GM23338 (cell line): ENCODE data around the gene NRXN2. TPM values are rescaled to one million over a fixed set of nuclear protein-coding genes. Genes with fewer than 3 reads are reported as not detected.

ENCODE experiments used
- ATAC-seq: fragments of 200-7000 bp; cut with Tn5 transposase; 3 replicates; pipeline ENCODE4 v1.9.1; 2020
- DNase-seq: peaks from one replicate; pipeline ENCODE4 v3.0.0-alpha.2; 2015; ENCODE audit warnings: low spot score
- H2AFZ ChIP-seq: fragments of 200-600 bp; sonication (generic); 2 replicates; pipeline ENCODE4 v1.8.0; 2016; ENCODE audit warnings: antibody characterized with exemption, mild to moderate bottlenecking, moderate library complexity
- H3F3A ChIP-seq: fragments of 200-600 bp; sonication (generic); replicated peaks from 2 replicates; pipeline ENCODE4 v1.8.0; 2017; ENCODE audit warnings: antibody characterized with exemption, mixed run types, low read depth
- H3K27ac ChIP-seq: fragments of 200-600 bp; sonication (generic); 2 replicates; pipeline ENCODE4 v1.6.1; 2016; ENCODE audit warnings: low read depth
- H3K27me3 ChIP-seq: fragments of 200-600 bp; sonication (generic); 2 replicates; pipeline ENCODE4 v1.8.0; 2016; ENCODE audit warnings: mild to moderate bottlenecking, mixed run types, moderate library complexity; ENCODE audit not compliant: insufficient read depth
- H3K36me3 ChIP-seq: fragments of 200-600 bp; sonication (generic); 2 replicates; pipeline ENCODE4 v1.8.0; 2016; ENCODE audit warnings: mild to moderate bottlenecking; ENCODE audit not compliant: insufficient read depth
- H3K4me1 ChIP-seq: fragments of 200-600 bp; sonication (generic); 2 replicates; pipeline ENCODE4 v1.8.0; 2016; ENCODE audit warnings: mild to moderate bottlenecking, moderate library complexity; ENCODE audit not compliant: insufficient read depth
- H3K4me2 ChIP-seq: fragments of 200-600 bp; sonication (generic); 2 replicates; pipeline ENCODE4 v1.7.1; 2017; ENCODE audit warnings: mixed run types
- H3K4me3 ChIP-seq: fragments of 200-600 bp; sonication (generic); 2 replicates; pipeline ENCODE4 v1.6.1; 2016; ENCODE audit warnings: mixed run types
- H3K79me2 ChIP-seq: fragments of 200-600 bp; sonication (generic); replicated peaks from 2 replicates; pipeline ENCODE4 v1.8.0; 2017; ENCODE audit warnings: mild to moderate bottlenecking; ENCODE audit not compliant: insufficient read depth
- H3K9me2 ChIP-seq: fragments of 200-600 bp; sonication (generic); 2 replicates; pipeline ENCODE4 v1.8.0; 2017; ENCODE audit not compliant: insufficient read depth
- H4K20me1 ChIP-seq: fragments of 200-600 bp; sonication (generic); replicated peaks from 2 replicates; pipeline ENCODE4 v1.8.0; 2017; ENCODE audit warnings: mild to moderate bottlenecking; ENCODE audit not compliant: insufficient read depth
- H3K27ac Mint-ChIP-seq: 2 replicates; pipeline ENCODE4 v1.8.0; 2020; ENCODE audit warnings: inconsistent platforms, mild to moderate bottlenecking, moderate library complexity, mixed read lengths
- H3K27me3 Mint-ChIP-seq: 3 replicates; pipeline ENCODE4 v1.8.0; 2022; ENCODE audit warnings: low read depth, mild to moderate bottlenecking, moderate library complexity, mixed read lengths, inconsistent platforms; ENCODE audit not compliant: insufficient read depth, poor library complexity
- H3K36me3 Mint-ChIP-seq: 3 replicates; pipeline ENCODE4 v1.8.0; 2021; ENCODE audit warnings: low read depth, mild to moderate bottlenecking, inconsistent platforms, moderate library complexity, mixed read lengths
- H3K4me1 Mint-ChIP-seq: 3 replicates; pipeline ENCODE4 v1.8.0; 2020; ENCODE audit warnings: mild to moderate bottlenecking, inconsistent platforms, mixed read lengths
- H3K4me3 Mint-ChIP-seq: 3 replicates; pipeline ENCODE4 v1.8.0; 2021; ENCODE audit warnings: moderate library complexity, mild to moderate bottlenecking, inconsistent platforms, mixed read lengths
- H3K9me3 Mint-ChIP-seq: 3 replicates; pipeline ENCODE4 v1.8.0; 2020; ENCODE audit warnings: moderate library complexity, mild to moderate bottlenecking, inconsistent platforms, mixed read lengths
- CREB1 ChIP-seq: fragments of 250-450 bp; sonication (Bioruptor Pico); IDR thresholded peaks from 2 replicates; pipeline ENCODE4 v1.5.0; 2020; ENCODE audit warnings: low read depth, mild to moderate bottlenecking, moderate library complexity
- CTCF ChIP-seq, 2 experiments: fragments of 200-600 bp in 1 of 2; sonication (generic) in 1 of 2; conservative IDR thresholded peaks; 2 replicates each; pipeline versions ENCODE4 v1.5.1 to v1.6.1; 2016 to 2017; ENCODE audit warnings: antibody characterized with exemption in 2 of 2, low read depth in 2 of 2, mild to moderate bottlenecking in 2 of 2, moderate library complexity in 1 of 2
- ETS1 ChIP-seq: IDR thresholded peaks from 2 replicates; pipeline ENCODE4 v1.6.1; 2016; ENCODE audit warnings: antibody characterized with exemption
- EZH2 ChIP-seq: fragments of 200-600 bp; sonication (generic); IDR thresholded peaks from one replicate; pipeline ENCODE4 v1.8.0; 2017; ENCODE audit warnings: antibody characterized with exemption, mild to moderate bottlenecking, low read depth; ENCODE audit not compliant: unreplicated experiment
- EZH2phosphoT487 ChIP-seq: fragments of 200-600 bp; sonication (generic); IDR thresholded peaks from one replicate; pipeline ENCODE4 v1.8.1; 2018; ENCODE audit warnings: antibody characterized with exemption; ENCODE audit not compliant: unreplicated experiment
- JUNB ChIP-seq: IDR thresholded peaks from one replicate; pipeline ENCODE4 v1.6.1; 2016; ENCODE audit warnings: antibody characterized with exemption; ENCODE audit not compliant: unreplicated experiment
- NANOG ChIP-seq: IDR thresholded peaks from 2 replicates; pipeline ENCODE4 v1.6.1; 2016; ENCODE audit warnings: antibody characterized with exemption, borderline replicate concordance
- POLR2AphosphoS5 ChIP-seq: IDR thresholded peaks from 2 replicates; pipeline ENCODE4 v1.6.1; 2016; ENCODE audit warnings: antibody characterized with exemption, low read depth
- REST ChIP-seq: IDR thresholded peaks from one replicate; pipeline ENCODE4 v1.6.1; 2018; ENCODE audit warnings: antibody characterized with exemption; ENCODE audit not compliant: unreplicated experiment
- STAT1 ChIP-seq: IDR thresholded peaks from one replicate; pipeline ENCODE4 v1.6.1; 2016; ENCODE audit warnings: antibody characterized with exemption; ENCODE audit not compliant: unreplicated experiment
- ZNF114 ChIP-seq: fragments of 250-450 bp; sonication (Bioruptor Pico); IDR thresholded peaks from 2 replicates; pipeline ENCODE4 v1.5.0; 2020; ENCODE audit warnings: mild to moderate bottlenecking, moderate library complexity
- ZNF331 ChIP-seq: fragments of 250-450 bp; sonication (Bioruptor Pico); IDR thresholded peaks from 2 replicates; pipeline ENCODE4 v1.5.0; 2020; ENCODE audit warnings: low read depth, mild to moderate bottlenecking, moderate library complexity
- ZNF462 ChIP-seq: fragments of 250-450 bp; sonication (Bioruptor Pico); IDR thresholded peaks from 2 replicates; pipeline ENCODE4 v1.5.0; 2020; ENCODE audit warnings: mild to moderate bottlenecking, moderate library complexity
- polyA plus RNA-seq: library from polyadenylated mRNA; unstranded; fragments of >200 nt; fragmentation: Nextera tagmentation; extraction: Ambion mirVana; gene quantifications from 2 replicates; pipeline ENCODE4 v1.2.1, GENCODE V29; 2016
- total RNA-seq: library from RNA; depleted of rRNA; stranded (reverse); fragments of >200 nt; shearing (Covaris generic); gene quantifications from 2 replicates; pipeline ENCODE4 v1.2.3, GENCODE V29; 2014

Gene NRXN2
- total and polyA plus RNA-seq, 2 experiments from 2014 or later: 3.4 to 17.0 TPM

- no peaks in the 10 kb centered on the region for H3K36me3 Mint-ChIP-seq
- TF ChIP-seq JUNB (no peak), ZNF114 (CRISPR knock-in tag) (no peak), ZNF462 (CRISPR knock-in tag) (no peak), CREB1 (CRISPR knock-in tag) (no peak), POLR2AphosphoS5 (no peak), ZNF331 (CRISPR knock-in tag) (no peak), ETS1 (no peak), CTCF (conservative IDR thresholded peaks at IDR 0.05; ENCODE audit: low read depth in 2 of 2) (no peak), EZH2phosphoT487 (no peak), EZH2 (no peak), REST (no peak), NANOG (no peak), STAT1 (no peak)
- no peak overlapping the region for H2AFZ ChIP-seq
- no peaks in the 10 kb centered on the region for H3K9me2 ChIP-seq
- H3K27ac ChIP-seq: no peak overlapping the region
- H3K79me2 ChIP-seq: no peaks in the 10 kb centered on the region
- H3K4me1 ChIP-seq: peaks cover 32% of the 10 kb centered on the region
- H3F3A ChIP-seq: peaks cover 3% of the 10 kb centered on the region
- peaks cover 33% of the 10 kb centered on the region for H3K27me3 ChIP-seq
- no peak overlapping the region for H3K4me3 Mint-ChIP-seq
- H3K27me3 Mint-ChIP-seq: peaks cover 51% of the 10 kb centered on the region
- H3K36me3 ChIP-seq: no peaks in the 10 kb centered on the region
- no peak overlapping the region for H3K27ac Mint-ChIP-seq
- no peak overlapping the region for H3K4me3 ChIP-seq
- H3K4me2 ChIP-seq: no peak overlapping the region
- peaks cover 5% of the 10 kb centered on the region; the same call in 1 of the 2 replicates for H4K20me1 ChIP-seq
- H3K4me1 Mint-ChIP-seq: peaks cover 56% of the 10 kb centered on the region
- no peak for ATAC-seq
- no peaks in the 10 kb centered on the region for H3K9me3 Mint-ChIP-seq
- DNase-seq: no peak
Observed at GRCh38 chr11:64719406-64719805, 3.6 kb downstream of the NRXN2 start.
